SK-N-SH treated with all-trans-retinoic acid at 6 μM for 48 hours (cell line): ENCODE results near the gene ZNF562.

Experiments used
- GLIS3 ChIP-seq: fragments of 250-450 bp; sonication (Bioruptor Pico); IDR thresholded peaks from 2 replicates; pipeline ENCODE4 v1.5.0; 2020; ENCODE audit warnings: mild to moderate bottlenecking, moderate library complexity
- ISL1 ChIP-seq: fragments of 250-450 bp; sonication (Bioruptor Pico); IDR thresholded peaks from 2 replicates; pipeline ENCODE4 v2.1.2; 2022; ENCODE audit warnings: mild to moderate bottlenecking, moderate library complexity
- OSR1 ChIP-seq: fragments of 250-450 bp; sonication (Bioruptor Pico); IDR thresholded peaks from 2 replicates; pipeline ENCODE4 v1.8.0; 2022; ENCODE audit warnings: moderate library complexity, mild to moderate bottlenecking, inconsistent platforms
- RARB ChIP-seq: fragments of 250-450 bp; sonication (Bioruptor Pico); IDR thresholded peaks from 2 replicates; pipeline ENCODE4 v1.8.0; 2021; ENCODE audit warnings: mild to moderate bottlenecking, moderate library complexity
- TOX ChIP-seq: fragments of 250-450 bp; sonication (Bioruptor Pico); IDR thresholded peaks from 2 replicates; pipeline ENCODE4 v1.8.0; 2021; ENCODE audit warnings: mild to moderate bottlenecking, moderate library complexity, borderline replicate concordance
- ZC3H10 ChIP-seq: fragments of 250-450 bp; sonication (Bioruptor Pico); IDR thresholded peaks from 2 replicates; pipeline ENCODE4 v1.5.1; 2021; ENCODE audit warnings: mild to moderate bottlenecking, moderate library complexity
- ZFP30 ChIP-seq: fragments of 450-650 bp; formaldehyde crosslinking; IDR thresholded peaks from 2 replicates; pipeline ENCODE4 v1.5.0; 2022; ENCODE audit warnings: mild to moderate bottlenecking, moderate library complexity
- TF ChIP-seq, protein P1 (sequence below): fragments of 250-450 bp; sonication (Bioruptor Pico); IDR thresholded peaks from 2 replicates; pipeline ENCODE4 v1.5.1; 2020; ENCODE audit warnings: low read depth, mild to moderate bottlenecking, moderate library complexity
- TF ChIP-seq, protein P2 (sequence below): fragments of 250-450 bp; sonication (Bioruptor Pico); IDR thresholded peaks from 2 replicates; pipeline ENCODE4 v1.5.0; 2020; ENCODE audit warnings: mild to moderate bottlenecking, moderate library complexity
- TF ChIP-seq, protein P3 (sequence below): fragments of 250-450 bp; sonication (Bioruptor Pico); IDR thresholded peaks from 2 replicates; pipeline ENCODE4 v1.8.0; 2021; ENCODE audit warnings: low read depth, mild to moderate bottlenecking, moderate library complexity, borderline replicate concordance
- TF ChIP-seq, protein P4 (sequence below): fragments of 250-450 bp; sonication (Bioruptor Pico); IDR thresholded peaks from 2 replicates; pipeline ENCODE4 v1.5.1; 2021; ENCODE audit warnings: mild to moderate bottlenecking, moderate library complexity

DNA sequence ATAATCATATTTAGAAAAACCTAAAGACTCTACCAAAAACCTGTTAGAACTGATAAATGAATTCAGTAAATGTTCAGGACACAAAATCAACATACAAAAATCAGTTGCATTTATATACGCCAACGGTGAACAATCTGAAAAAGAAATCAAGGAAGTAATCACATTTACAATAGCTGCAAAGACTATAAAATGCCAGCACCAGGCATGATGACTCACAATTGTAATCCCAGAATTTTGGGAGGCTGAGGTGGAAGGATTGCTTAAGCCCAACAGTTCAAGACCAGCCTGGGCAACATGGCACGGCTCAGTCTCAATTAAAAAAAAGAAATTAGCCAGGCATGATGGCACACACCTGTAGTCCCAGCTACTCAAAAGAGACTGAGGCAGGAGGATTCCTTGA, 7.0 kb downstream of the ZNF562 start:
- TF ChIP-seq, protein P1, sequence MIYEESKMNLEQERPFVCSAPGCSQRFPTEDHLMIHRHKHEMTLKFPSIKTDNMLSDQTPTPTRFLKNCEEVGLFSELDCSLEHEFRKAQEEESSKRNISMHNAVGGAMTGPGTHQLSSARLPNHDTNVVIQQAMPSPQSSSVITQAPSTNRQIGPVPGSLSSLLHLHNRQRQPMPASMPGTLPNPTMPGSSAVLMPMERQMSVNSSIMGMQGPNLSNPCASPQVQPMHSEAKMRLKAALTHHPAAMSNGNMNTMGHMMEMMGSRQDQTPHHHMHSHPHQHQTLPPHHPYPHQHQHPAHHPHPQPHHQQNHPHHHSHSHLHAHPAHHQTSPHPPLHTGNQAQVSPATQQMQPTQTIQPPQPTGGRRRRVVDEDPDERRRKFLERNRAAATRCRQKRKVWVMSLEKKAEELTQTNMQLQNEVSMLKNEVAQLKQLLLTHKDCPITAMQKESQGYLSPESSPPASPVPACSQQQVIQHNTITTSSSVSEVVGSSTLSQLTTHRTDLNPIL: no peak
- TF ChIP-seq ISL1 (CRISPR knock-in tag) (no peak), ZFP30 (CRISPR knock-in tag) (no peak), RARB (no peak), TOX (no peak), OSR1 (CRISPR knock-in tag) (no peak), GLIS3 (no peak), ZC3H10 (CRISPR knock-in tag) (no peak)
- TF ChIP-seq, protein P2, sequence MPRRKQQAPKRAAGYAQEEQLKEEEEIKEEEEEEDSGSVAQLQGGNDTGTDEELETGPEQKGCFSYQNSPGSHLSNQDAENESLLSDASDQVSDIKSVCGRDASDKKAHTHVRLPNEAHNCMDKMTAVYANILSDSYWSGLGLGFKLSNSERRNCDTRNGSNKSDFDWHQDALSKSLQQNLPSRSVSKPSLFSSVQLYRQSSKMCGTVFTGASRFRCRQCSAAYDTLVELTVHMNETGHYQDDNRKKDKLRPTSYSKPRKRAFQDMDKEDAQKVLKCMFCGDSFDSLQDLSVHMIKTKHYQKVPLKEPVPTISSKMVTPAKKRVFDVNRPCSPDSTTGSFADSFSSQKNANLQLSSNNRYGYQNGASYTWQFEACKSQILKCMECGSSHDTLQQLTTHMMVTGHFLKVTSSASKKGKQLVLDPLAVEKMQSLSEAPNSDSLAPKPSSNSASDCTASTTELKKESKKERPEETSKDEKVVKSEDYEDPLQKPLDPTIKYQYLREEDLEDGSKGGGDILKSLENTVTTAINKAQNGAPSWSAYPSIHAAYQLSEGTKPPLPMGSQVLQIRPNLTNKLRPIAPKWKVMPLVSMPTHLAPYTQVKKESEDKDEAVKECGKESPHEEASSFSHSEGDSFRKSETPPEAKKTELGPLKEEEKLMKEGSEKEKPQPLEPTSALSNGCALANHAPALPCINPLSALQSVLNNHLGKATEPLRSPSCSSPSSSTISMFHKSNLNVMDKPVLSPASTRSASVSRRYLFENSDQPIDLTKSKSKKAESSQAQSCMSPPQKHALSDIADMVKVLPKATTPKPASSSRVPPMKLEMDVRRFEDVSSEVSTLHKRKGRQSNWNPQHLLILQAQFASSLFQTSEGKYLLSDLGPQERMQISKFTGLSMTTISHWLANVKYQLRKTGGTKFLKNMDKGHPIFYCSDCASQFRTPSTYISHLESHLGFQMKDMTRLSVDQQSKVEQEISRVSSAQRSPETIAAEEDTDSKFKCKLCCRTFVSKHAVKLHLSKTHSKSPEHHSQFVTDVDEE (CRISPR knock-in tag): no peak
- TF ChIP-seq, protein P3, sequence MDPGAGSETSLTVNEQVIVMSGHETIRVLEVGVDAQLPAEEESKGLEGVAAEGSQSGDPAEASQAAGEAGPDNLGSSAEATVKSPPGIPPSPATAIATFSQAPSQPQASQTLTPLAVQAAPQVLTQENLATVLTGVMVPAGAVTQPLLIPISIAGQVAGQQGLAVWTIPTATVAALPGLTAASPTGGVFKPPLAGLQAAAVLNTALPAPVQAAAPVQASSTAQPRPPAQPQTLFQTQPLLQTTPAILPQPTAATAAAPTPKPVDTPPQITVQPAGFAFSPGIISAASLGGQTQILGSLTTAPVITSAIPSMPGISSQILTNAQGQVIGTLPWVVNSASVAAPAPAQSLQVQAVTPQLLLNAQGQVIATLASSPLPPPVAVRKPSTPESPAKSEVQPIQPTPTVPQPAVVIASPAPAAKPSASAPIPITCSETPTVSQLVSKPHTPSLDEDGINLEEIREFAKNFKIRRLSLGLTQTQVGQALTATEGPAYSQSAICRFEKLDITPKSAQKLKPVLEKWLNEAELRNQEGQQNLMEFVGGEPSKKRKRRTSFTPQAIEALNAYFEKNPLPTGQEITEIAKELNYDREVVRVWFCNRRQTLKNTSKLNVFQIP (CRISPR knock-in tag): no peak
- TF ChIP-seq, protein P4, sequence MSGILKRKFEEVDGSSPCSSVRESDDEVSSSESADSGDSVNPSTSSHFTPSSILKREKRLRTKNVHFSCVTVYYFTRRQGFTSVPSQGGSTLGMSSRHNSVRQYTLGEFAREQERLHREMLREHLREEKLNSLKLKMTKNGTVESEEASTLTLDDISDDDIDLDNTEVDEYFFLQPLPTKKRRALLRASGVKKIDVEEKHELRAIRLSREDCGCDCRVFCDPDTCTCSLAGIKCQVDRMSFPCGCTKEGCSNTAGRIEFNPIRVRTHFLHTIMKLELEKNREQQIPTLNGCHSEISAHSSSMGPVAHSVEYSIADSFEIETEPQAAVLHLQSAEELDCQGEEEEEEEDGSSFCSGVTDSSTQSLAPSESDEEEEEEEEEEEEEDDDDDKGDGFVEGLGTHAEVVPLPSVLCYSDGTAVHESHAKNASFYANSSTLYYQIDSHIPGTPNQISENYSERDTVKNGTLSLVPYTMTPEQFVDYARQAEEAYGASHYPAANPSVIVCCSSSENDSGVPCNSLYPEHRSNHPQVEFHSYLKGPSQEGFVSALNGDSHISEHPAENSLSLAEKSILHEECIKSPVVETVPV: no peak
